ENCODE results near the gene GDAP1L1. TPM values are rescaled to one million over a fixed set of nuclear protein-coding genes. Genes with fewer than 3 reads are reported as not detected.
"Not testable (repeated sequence)": the region's sequence is repeated elsewhere in the genome, so short reads cannot be mapped to it uniquely, and the experiment has no call there.

The GDAP1L1 gene
- polyA plus RNA-seq, 4 donors: 0.54 to 1.5 (median 1.1) TPM; not detected in 1

DNA sequence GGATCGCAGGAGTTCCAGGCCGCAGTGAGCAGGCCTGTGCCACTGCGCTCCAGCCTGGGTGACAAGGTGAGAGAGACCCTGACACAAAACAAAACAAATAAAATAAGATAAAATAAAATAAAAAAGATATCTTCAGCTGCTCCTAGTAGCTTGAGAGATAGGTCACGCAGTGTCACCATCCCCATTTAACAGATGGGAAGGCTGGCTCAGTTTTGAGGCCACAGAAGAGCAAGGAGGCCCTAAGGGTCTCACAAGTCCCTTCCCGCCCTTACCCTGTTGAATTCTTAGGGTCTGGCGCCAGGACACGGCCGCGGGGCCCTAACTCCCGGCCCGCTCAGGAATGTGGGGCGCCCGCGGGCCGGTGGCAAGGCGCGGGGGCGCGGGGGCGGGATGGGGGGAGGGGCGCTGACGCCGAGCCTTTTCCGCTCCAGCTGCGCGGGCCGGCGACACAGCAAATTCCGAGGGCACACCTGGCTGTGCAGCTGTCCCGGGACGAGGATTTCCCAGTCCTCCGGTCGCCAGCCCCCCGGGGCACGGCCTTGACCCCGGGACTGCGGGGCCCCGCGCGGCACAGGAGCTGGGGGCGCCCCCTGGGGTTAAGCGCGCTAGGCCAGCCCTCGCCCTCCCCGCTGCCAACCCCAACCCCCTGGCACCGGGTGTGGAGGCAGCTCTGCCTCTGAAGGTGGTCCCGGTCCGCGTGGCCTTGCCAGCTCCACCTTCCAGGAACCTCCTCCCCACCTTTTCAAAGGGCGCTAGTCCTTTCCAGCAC is 79.5 kb downstream of the GDAP1L1 start:
- no peak for FAIRE-seq
- H3K36me3 ChIP-seq (ENCODE audit: control insufficient read depth in 3 of 3, insufficient read depth in 2 of 3, low read depth in 1 of 3, low read length in 3 of 3): no peaks in the 10 kb centered on the region
- no peak overlapping the region for H3K27ac ChIP-seq (ENCODE audit: low read depth in 1 of 3, low read length in 2 of 3)

DNA sequence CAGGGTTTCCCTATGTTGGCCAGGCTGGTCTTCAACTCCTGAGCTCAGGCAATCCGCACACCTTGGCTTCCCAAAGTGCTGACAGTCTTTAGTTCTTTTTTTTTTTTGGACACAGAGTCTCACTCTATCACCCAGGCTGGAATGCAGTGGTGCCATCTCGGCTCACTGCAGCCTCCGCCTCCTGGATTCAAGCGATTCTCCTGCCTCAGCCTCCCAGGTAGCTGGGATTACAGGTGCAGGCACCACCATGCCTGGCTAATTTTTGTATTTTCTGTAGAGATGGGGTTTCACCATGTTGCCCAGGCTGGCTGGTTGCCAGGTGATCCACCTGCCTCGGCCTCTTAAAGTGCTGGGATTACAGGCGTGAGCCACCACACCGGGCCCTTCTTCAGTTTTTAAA is 80.6 kb downstream of the GDAP1L1 start:
- H3K4me1 ChIP-seq (ENCODE audit: control insufficient read depth in 3 of 3, insufficient read depth in 2 of 3, low read depth in 1 of 3, low read length in 2 of 3); FAIRE-seq; H3K9me3 ChIP-seq (ENCODE audit: control insufficient read depth in 2 of 2, insufficient read depth in 1 of 2, low read depth in 1 of 2, low read length in 1 of 2); H3K27ac ChIP-seq (ENCODE audit: low read depth in 1 of 3, low read length in 2 of 3); H3K4me3 ChIP-seq (ENCODE audit: low read depth in 1 of 3, low read length in 3 of 3); H3K36me3 ChIP-seq (ENCODE audit: control insufficient read depth in 3 of 3, insufficient read depth in 2 of 3, low read depth in 1 of 3, low read length in 3 of 3); DNase-seq; H3K27me3 ChIP-seq (ENCODE audit: control insufficient read depth in 3 of 3, insufficient read depth in 3 of 3, low read length in 3 of 3): not testable (repeated sequence)
- WGBS, 3 donors: 71 to 85% (median 79%) methylated on average over 7 of the region's 7 CpGs

More for the DNA sequence above, 79.5 kb downstream of the GDAP1L1 start:
- DNase-seq: peak in 1 of 2 donors; percentile 48
- 12 to 18% (median 12%) methylated on average over 22 to 50 of the region's 50 CpGs for WGBS, 3 donors
- Histone ChIP-seq H3K4me1 (ENCODE audit: control insufficient read depth in 3 of 3, insufficient read depth in 2 of 3, low read depth in 1 of 3, low read length in 2 of 3) (peaks cover 0 to 2% (median 0%) of the 10 kb centered on the region in 3 donors), H3K27me3 (ENCODE audit: control insufficient read depth in 3 of 3, insufficient read depth in 3 of 3, low read length in 3 of 3) (no peaks in the 10 kb centered on the region), H3K9me3 (ENCODE audit: control insufficient read depth in 2 of 2, insufficient read depth in 1 of 2, low read depth in 1 of 2, low read length in 1 of 2) (no peaks in the 10 kb centered on the region), H3K4me3 (ENCODE audit: low read depth in 1 of 3, low read length in 3 of 3) (peak overlapping the region in 2 of 3 donors; percentile 18 to 43)

GRCh38 chr20:44328428-44328827 is 81.3 kb downstream of the GDAP1L1 start:
- Histone ChIP-seq H3K4me3 (ENCODE audit: low read depth in 1 of 3, low read length in 3 of 3) (no peak overlapping the region), H3K4me1 (ENCODE audit: control insufficient read depth in 3 of 3, insufficient read depth in 2 of 3, low read depth in 1 of 3, low read length in 2 of 3) (peaks cover 0 to 2% (median 0%) of the 10 kb centered on the region in 3 donors), H3K36me3 (ENCODE audit: control insufficient read depth in 3 of 3, insufficient read depth in 2 of 3, low read depth in 1 of 3, low read length in 3 of 3) (no peaks in the 10 kb centered on the region), H3K9me3 (ENCODE audit: control insufficient read depth in 2 of 2, insufficient read depth in 1 of 2, low read depth in 1 of 2, low read length in 1 of 2) (no peaks in the 10 kb centered on the region), H3K27ac (ENCODE audit: low read depth in 1 of 3, low read length in 2 of 3) (no peak overlapping the region), H3K27me3 (ENCODE audit: control insufficient read depth in 3 of 3, insufficient read depth in 3 of 3, low read length in 3 of 3) (no peaks in the 10 kb centered on the region)
- WGBS, 3 donors: 77 to 89% (median 83%) methylated on average over 4 of the region's 4 CpGs
- DNase-seq (no peak), FAIRE-seq (no peak)

Other genes starting within 250 kb of the GDAP1L1 start
- 10 to 100 TPM in 1 of 4 donors, 1 to 10 TPM in 1, under 1 TPM in 2; 0.22 to 15.0 (median 2.2) TPM for gene JPH2, start 60.1 kb upstream of the GDAP1L1 start, polyA plus RNA-seq
- 10 to 100 TPM; 24.0 to 57.8 (median 51.3) TPM for gene OSER1, start 36.5 kb upstream of the GDAP1L1 start, polyA plus RNA-seq
- 1 to 10 TPM; 2.0 to 8.3 (median 4.5) TPM for gene FITM2, start 63.9 kb downstream of the GDAP1L1 start, polyA plus RNA-seq
- gene R3HDML, start 89.7 kb downstream of the GDAP1L1 start, polyA plus RNA-seq: under 1 TPM in 1 of 4 donors, not detected in 3; 0.06 TPM
- gene HNF4A, start 108.4 kb downstream of the GDAP1L1 start, polyA plus RNA-seq: 100 to 1,000 TPM in 2 of 4 donors, 10 to 100 TPM in 2; 56.7 to 324 (median 111) TPM
- gene TTPAL, start 228.6 kb downstream of the GDAP1L1 start, polyA plus RNA-seq: 10 to 100 TPM in 1 of 4 donors, 1 to 10 TPM in 3; 1.8 to 10.2 (median 3.6) TPM